Inflammatory macrophage (primary cell): ENCODE data around the gene NPIPA7.
"Not testable (repeated sequence)": the region's sequence is repeated elsewhere in the genome, so short reads cannot be mapped to it uniquely, and the experiment has no call there.

Source experiments
- DNase-seq, 2 donors: peaks; one replicate each; pipeline ENCODE4 v3.0.0-alpha.2; 2020 to 2022
- total RNA-seq, 18 experiments: gene quantifications; one replicate each; lab custom pipeline; 2026; ENCODE audit warnings: mixed read lengths in 6 of 18, inconsistent platforms in 2 of 18; lab: John Stamatoyannopoulos, UW

The NPIPA7 gene
- 0 to 0.06 (median 0) reads per million in 18 experiments for total RNA-seq

DNA sequence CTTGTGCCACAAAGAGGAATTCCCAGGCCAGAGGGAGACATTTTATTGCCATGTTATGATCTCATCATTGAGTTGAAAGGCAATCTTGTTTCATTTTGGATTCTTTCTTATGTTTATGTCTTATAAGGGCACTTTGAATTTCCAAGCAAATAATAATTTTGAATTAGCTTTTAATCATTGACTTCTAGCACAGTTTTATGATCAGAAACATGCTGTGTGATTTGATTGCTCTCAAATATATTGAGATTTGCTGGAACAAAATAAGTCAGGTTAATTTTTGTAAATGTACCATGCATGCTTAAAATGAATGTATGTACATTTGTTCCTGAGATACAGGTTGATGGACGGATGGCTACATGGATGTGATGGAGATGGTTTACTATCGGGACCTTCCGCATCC lies at the start of gene NPIPA7:
TSS of gene NPIPA7 (plus strand) at position 301 of the 400 bp plus-strand sequence. CDS start 105 bp downstream, outside the sequence.
- not testable (repeated sequence) for DNase-seq

DNA sequence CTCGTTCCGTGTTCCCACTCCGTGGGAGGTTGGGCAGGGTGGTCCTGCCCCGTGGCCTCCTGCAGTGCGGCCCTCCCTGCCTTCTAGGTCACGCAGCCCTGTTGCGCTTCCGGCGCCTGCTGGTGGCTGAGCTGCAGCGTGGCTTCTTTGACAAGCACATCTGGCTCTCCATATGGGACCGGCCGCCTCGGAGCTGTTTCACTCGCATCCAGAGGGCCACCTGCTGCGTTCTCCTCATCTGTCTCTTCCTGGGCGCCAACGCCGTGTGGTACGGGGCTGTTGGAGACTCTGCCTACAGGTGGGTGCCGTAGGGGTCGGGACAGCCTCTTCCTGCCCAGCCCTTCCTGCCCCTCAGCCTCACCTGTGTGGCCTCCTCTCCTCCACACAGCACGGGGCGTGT lies 47.5 kb upstream of the NPIPA7 start:
- DNase-seq: not testable (repeated sequence)

DNA sequence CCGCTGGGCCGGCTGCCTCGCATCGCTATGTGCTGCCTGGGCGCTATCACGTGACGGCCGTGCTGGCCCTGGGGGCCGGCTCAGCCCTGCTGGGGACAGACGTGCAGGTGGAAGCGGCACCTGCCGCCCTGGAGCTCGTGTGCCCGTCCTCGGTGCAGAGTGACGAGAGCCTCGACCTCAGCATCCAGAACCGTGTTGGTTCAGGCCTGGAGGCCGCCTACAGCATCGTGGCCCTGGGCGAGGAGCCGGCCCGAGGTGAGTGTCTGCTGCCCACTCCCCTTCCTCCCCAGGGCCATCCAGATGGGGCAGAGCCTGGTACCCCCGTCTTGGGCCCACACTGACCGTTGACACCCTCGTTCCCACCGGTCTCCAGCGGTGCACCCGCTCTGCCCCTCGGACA lies 21.4 kb upstream of the NPIPA7 start:
- not testable (repeated sequence) for DNase-seq

DNA sequence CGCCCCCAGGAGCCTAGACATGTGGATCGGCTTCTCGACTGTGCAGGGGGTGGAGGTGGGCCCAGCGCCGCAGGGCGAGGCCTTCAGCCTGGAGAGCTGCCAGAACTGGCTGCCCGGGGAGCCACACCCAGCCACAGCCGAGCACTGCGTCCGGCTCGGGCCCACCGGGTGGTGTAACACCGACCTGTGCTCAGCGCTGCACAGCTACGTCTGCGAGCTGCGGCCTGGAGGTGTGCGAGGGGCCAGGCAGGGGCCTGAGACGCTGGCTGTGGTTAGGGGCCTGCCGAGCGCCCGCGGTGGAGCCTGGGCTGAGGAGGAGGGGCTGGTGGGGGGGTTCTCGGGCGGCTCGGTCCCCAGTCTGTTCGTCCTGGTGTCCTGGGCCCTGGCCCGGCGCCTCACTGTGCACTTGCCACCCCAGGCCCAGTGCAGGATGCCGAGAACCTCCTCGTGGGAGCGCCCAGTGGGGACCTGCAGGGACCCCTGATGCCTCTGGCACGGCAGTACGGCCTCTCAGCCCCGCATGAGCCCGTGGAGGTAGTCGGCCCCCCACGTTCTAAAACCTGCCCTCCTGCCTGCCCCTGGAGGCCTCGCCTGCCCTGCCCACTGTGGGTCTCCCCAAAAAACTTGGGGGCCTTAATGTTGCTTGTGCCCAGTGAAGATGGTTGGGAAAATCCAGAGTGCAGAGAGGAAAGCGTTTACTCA lies 20.2 kb upstream of the NPIPA7 start:
- DNase-seq: not testable (repeated sequence)

DNA sequence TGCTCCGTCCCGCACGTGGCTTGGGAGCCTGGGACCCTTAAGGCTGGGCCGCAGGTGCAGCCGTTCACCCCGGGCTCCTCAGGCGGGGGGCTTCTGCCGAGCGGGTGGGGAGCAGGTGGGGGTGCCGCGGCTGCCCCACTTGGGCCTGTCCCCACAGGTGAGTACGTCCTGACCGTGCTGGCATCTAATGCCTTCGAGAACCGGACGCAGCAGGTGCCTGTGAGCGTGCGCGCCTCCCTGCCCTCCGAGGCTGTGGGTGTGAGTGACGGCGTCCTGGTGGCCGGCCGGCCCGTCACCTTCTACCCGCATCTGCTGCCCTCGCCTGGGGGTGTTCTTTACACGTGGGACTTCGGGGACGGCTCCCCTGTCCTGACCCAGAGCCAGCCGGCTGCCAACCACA lies 15.3 kb upstream of the NPIPA7 start:
- DNase-seq: not testable (repeated sequence)

DNA sequence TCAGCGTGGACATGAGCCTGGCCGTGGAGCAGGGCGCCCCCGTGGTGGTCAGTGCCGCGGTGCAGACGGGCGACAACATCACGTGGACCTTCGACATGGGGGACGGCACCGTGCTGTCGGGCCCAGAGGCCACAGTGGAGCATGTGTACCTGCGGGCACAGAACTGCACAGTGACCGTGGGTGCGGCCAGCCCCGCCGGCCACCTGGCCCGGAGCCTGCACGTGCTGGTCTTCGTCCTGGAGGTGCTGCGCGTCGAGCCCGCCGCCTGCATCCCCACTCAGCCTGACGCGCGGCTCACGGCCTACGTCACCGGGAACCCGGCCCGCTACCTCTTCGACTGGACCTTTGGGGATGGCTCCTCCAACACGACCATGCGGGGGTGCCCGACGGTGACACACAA lies 14.8 kb upstream of the NPIPA7 start:
- not testable (repeated sequence) for DNase-seq

DNA sequence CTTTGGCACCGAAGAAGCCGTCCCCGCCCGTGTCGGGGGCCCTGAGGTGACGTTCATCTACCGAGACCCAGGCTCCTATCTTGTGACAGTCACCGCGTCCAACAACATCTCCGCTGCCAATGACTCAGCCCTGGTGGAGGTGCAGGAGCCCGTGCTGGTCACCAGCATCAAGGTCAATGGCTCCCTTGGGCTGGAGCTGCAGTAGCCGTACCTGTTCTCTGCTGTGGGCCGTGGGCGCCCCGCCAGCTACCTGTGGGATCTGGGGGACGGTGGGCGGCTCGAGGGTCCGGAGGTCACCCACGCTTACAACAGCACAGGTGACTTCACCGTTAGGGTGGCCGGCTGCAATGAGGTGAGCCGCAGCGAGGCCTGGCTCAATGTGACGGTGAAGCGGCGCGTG lies 14.2 kb upstream of the NPIPA7 start:
- not testable (repeated sequence) for DNase-seq

DNA sequence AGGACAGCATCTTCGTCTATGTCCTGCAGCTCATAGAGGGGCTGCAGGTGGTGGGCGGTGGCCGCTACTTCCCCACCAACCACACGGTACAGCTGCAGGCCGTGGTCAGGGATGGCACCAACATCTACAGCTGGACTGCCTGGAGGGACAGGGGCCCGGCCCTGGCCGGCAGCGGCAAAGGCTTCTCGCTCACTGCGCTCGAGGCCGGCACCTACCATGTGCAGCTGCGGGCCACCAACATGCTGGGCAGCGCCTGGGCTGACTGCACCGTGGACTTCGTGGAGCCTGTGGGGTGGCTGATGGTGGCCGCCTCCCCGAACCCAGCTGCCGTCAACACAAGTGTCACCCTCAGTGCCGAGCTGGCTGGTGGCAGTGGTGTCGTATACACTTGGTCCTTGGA lies 13.6 kb upstream of the NPIPA7 start:
- DNase-seq: not testable (repeated sequence)

DNA sequence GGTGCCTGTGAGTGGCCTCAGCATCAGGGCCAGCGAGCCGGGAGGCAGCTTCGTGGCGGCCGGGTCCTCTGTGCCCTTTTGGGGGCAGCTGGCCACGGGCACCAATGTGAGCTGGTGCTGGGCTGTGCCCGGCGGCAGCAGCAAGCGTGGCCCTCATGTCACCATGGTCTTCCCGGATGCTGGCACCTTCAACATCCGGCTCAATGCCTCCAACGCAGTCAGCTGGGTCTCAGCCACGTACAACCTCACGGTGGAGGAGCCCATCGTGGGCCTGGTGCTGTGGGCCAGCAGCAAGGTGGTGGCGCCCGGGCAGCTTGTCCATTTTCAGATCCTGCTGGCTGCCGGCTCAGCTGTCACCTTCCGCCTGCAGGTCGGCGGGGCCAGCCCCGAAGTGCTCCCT lies 13.1 kb upstream of the NPIPA7 start:
- DNase-seq: not testable (repeated sequence)

DNA sequence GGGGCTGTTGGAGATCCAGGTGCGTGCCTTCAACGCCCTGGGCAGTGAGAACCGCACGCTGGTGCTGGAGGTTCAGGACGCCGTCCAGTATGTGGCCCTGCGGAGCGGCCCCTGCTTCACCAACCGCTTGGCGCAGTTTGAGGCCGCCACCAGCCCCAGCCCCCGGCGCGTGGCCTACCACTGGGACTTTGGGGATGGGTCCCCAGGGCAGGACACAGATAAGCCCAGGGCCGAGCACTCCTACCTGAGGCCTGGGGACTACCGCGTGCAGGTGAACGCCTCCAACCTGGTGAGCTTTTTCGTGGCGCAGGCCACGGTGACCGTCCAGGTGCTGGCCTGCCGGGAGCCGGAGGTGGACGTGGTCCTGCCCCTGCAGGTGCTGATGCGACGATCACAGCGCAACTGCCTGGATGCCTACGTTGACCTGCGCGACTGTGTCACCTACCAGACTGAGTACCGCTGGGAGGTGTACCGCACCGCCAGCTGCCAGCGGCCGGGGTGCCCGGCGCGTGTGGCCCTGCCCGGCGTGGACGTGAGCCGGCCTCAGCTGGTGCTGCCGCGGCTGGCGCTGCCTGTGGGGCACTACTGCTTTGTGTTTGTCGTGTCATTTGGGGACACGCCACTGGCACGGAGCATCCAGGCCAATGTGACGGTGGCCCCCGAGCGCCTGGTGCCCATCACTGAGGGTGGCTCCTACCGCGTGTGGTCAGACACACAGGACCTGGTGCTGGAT lies 12.2 kb upstream of the NPIPA7 start:
- DNase-seq: not testable (repeated sequence)

DNA sequence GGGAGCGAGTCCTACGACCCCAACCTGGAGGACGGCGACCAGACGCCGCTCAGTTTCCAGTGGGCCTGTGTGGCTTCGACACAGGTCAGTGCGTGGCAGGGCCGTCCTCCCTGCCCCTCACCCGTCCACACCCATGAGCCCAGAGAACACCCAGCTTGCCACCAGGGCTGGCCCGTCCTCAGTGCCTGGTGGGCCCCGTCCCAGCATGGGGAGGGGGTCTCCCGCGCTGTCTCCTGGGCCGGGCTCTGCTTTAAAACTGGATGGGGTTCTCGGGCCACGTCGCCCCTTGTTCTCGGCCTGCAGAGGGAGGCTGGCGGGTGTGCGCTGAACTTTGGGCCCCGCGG lies 11.7 kb upstream of the NPIPA7 start:
- DNase-seq: not testable (repeated sequence)

DNA sequence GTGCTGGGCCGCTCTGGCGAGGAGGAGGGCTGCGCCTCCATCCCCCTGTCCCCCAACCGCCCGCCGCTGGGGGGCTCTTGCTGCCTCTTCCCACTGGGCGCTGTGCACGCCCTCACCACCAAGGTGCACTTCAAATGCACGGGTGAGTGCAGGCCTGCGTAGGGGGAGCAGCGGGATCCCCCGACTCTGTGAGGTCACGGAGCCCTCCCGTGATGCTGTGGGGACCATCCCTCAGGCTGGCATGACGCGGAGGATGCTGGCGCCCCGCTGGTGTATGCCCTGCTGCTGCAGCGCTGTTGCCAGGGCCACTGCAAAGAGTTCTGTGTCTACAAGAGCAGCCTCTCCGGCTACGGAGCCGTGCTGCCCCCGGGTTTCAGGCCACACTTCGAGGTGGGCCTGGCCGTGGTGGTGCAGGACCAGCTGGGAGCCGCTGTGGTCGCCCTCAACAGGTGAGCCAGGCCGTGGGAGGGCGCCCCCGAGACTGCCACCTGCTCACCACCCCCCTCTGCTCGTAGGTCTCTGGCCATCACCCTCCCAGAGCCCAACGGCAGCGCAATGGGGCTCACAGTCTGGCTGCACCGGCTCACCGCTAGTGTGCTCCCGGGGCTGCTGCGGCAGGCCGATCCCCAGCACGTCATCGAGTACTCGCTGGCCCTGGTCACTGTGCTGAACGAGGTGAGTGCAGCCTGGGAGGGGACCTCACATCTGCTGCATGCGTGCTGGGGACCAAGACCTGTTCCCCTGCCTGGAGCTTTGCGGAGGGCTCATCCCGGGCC lies 9.7 kb upstream of the NPIPA7 start:
- DNase-seq: not testable (repeated sequence)

DNA sequence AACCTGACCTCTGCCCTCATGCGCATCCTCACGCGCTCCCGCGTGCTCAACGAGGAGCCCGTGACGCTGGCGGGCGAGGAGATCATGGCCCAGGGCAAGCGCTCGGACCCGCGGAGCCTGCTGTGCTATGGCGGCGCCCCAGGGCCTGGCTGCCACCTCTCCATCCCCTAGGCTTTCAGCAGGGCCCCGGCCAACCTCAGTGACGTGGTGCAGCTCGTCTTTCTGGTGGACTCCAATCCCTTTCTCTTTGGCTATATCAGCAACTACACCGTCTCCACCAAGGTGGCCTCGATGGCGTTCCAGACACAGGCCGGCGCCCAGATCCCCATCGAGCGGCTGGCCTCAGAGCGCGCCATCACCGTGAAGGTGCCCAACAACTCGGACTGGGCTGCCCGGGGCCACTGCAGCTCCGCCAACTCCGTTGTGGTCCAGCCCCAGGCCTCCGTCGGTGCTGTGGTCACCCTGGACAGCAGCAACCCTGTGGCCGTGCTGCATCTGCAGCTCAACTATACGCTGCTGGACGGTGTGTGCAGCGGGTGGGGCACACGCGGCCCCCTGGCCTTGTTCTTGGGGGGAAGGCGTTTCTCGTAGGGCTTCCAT lies 7.7 kb upstream of the NPIPA7 start:
- DNase-seq: not testable (repeated sequence)

DNA sequence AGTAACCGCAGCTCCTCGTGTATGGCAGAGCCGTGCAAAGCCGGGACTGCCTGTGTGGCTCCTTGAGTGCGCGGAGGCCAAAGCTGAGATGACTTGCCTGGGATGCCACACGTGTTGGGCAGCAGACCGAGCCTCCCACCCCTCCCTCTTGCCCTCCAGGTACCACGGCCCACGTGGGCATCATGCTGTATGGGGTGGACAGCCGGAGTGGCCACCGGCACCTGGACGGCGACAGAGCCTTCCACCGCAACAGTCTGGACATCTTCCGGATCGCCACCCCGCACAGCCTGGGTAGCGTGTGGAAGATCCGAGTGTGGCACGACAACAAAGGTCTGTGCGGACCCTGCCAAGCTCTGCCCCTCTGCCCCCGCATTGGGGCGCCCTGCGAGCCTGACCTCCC lies 4.7 kb upstream of the NPIPA7 start:
- DNase-seq: not testable (repeated sequence)

DNA sequence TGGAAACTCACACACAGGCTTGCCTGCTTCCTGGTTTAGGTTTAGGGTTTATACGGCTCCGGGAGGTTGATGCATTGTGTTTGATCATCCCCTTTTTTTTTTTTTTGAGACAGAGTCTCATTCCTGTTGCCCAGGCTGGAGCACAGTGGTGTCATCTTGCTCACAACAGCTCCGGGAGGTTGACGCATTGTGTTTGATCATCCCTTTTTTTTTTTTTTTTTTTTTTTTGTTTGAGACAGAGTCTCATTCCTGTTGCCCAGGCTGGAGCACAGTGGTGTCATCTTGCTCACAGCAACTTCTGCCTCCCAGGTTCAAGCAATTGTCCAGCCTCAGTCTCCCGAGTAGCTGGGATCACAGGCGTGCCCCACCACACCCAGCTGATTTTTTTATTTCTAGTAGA lies 20.7 kb downstream of the NPIPA7 start:
- not testable (repeated sequence) for DNase-seq

DNA sequence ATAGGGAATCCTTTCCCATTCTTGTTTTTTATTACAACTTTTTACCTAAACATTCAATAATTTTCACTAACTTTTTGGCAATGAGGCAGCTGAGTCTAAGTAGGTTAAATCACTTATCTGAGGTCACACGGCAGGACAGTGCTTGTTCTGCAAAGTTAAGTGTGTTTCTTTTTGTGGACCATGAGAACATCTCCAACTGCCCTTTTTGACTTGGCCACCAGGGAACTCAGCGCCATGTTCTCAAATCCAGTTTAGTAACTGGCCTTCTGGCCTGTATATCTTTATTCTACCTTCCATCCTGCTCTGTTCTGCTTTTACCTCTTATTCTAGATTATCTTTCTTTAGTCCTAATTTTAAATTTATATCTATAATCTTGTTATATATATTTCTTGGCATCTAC lies 23.4 kb downstream of the NPIPA7 start:
- DNase-seq: not testable (repeated sequence)

DNA sequence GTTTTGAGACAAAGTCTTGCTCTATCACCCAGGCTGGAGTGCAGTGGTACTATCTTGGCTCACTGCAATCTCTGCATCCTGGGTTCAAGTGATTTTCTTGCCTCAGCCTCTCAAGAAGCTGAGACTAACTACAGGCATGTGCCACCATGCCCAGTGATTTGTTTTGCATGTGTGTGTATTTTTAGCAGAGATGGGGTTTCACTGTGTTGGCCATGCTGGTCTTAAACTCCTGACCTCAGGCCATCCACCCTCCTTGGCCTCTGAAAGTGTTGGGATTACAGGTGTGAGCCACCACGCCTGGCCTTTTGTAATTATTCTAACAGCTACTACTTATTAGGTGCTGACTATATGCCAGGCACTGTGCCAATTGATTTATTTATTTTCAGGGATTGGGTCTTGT lies 25.3 kb downstream of the NPIPA7 start:
- DNase-seq: not testable (repeated sequence)

DNA sequence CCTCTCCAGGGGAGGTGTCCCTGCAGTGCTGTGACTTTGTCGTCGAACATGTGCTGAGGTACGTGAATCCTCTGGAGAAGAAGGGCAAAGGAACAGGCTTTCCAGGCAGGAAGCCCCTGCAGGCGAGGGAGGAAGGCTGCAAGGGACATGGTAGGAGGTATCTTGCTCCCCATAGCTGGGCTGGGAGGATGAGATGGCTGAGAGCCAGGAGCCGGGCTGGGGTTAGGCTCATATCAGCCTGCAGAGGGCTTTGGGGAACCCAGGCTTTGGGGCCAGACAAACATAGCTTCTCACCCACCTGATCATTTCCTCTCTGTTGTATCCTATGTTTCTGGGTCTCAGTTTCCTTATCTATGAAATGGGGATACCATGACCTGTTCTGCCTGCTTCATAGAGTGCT lies 26.5 kb downstream of the NPIPA7 start:
- DNase-seq: not testable (repeated sequence)

DNA sequence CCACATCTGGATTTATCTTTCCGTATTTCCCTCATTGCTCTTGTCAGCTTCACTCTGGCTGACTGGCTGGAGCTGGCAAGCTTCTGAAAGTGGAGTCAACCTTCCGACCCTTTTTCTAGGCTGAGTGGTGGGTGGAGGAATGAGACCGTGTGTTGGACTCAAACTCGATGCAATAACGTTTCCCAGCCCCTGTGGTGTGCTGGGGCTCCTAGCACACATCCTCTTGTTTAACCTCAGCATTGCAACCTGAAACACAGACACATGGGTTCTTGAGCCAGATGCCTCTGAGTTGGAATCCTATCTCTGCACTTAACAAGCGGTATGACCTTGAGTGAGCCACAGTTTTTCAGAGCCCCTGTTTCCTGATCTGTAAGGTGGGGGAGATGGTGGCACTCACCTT lies 29.5 kb downstream of the NPIPA7 start:
- not testable (repeated sequence) for DNase-seq

DNA sequence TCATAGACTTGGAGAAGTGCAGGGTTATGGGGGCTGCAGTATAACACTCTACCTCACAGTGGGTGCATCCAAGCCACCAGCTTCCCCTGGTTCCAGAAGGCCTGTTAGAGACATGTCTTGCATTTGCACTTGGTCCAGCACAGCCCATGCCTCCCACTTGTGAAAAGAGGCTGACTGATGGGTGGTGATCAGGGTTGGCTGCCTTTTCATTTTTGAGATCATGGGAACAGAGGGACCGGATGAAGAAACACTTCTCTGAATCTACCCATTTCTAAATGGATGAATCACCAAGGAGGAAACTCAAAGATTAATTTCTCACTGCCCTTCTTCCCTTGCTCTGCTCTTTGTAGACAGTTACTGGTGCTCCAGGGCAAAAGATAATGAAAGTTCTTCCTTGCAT lies 34.8 kb downstream of the NPIPA7 start:
- not testable (repeated sequence) for DNase-seq

DNA sequence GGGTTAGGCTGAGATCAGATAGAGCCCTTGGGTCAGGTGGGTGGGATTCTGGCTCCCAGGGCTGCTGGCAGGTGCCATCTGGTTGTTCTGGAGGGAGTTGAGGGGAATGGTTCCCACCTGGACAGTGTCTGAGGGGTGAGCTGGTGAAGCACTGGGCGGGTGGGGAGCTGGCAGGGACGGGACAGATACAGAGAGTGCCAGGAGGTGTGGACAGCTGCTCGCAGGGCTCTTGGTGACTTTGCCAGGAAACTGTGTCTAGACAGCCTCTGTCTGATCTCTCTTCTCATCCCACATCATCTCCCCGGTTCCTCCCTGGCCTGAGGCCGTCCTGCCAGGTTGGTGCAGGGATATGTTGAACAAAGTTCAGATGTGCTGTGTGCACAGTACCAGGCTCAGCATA lies 38.1 kb downstream of the NPIPA7 start:
- not testable (repeated sequence) for DNase-seq

DNA sequence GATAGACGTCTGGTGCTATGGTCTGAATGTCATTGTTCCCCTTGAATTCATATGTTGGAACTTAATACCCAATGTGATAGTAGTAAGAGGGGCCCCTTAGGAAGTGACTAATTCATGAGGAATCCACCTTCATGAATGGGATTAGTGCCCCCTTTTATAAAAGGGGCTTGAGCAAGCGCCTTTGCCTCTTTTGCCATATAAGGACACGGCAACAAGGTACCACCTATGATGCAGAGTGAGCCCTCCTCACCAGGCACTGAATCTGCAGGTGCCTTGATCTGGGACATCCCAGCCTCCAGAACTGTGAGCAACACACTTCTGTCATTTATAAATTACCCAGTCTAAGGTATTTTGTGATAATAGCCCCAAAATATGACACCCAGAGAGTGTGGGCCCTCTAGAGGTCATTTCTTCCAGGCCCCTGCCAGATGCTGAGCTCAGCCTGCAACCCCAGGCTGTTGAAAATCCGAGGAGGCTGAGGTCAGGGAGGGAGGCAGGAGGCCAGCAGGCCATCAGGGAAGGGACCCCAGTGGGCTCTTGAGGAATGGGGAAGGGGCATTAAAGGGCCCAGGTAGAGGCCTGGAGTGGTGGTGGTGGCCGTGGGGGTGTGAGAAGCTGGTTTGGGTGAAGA lies 39.1 kb downstream of the NPIPA7 start:
- DNase-seq: not testable (repeated sequence)
